A673 (cell line): ENCODE measurements around the gene MTFR2. TPM values are rescaled to one million over a fixed set of nuclear protein-coding genes. Genes with fewer than 3 reads are reported as not detected.

Source experiments
- BruUV-seq: library from RNA; stranded (reverse); fragments of 400-500 nt; replicated peaks from 2 replicates; lab custom pipeline; 2021; lab: Mats Ljungman, UMichigan
- CTCF ChIA-PET: fragments of 300-600 bp; sonication (Branson Sonifier 250); formaldehyde crosslinking; loops from one replicate; lab custom pipeline; 2022; ENCODE audit warnings: antibody characterized with exemption; lab: Charles Lee
- POLR2A ChIA-PET: fragments of 300-600 bp; sonication (Branson Sonifier 250); formaldehyde crosslinking; loops from one replicate; lab custom pipeline; 2022; ENCODE audit warnings: antibody characterized with exemption; ENCODE audit not compliant: low non-redundant PET; lab: Charles Lee
- DNase-seq: peaks from one replicate; pipeline ENCODE4 v3.0.0-alpha.2; 2015; ENCODE audit warnings: low spot score
- H3K27ac ChIP-seq: fragments of 200-600 bp; sonication (generic); 2 replicates; pipeline ENCODE4 v1.5.1; 2016; ENCODE audit warnings: mixed run types, low read depth, mild to moderate bottlenecking, mixed read lengths, antibody characterized with exemption, low read length; ENCODE audit not compliant: poor library complexity, severe bottlenecking
- H3K27me3 ChIP-seq: fragments of 200-600 bp; sonication (generic); replicated peaks from 2 replicates; pipeline ENCODE4 v1.6.1; 2017; ENCODE audit warnings: mixed run types, low read depth, mild to moderate bottlenecking, mixed read lengths, antibody characterized with exemption, low read length; ENCODE audit not compliant: insufficient read depth, poor library complexity
- H3K36me3 ChIP-seq: fragments of 200-600 bp; sonication (generic); 2 replicates; pipeline ENCODE4 v1.6.1; 2016; ENCODE audit warnings: mixed run types, mild to moderate bottlenecking, mixed read lengths, antibody characterized with exemption, low read length; ENCODE audit not compliant: insufficient read depth, poor library complexity, severe bottlenecking
- H3K4me1 ChIP-seq: fragments of 200-600 bp; sonication (generic); 2 replicates; pipeline ENCODE4 v1.6.1; 2017; ENCODE audit warnings: mixed run types, mild to moderate bottlenecking, mixed read lengths, antibody characterized with exemption, low read length; ENCODE audit not compliant: insufficient read depth, poor library complexity, severe bottlenecking
- H3K4me3 ChIP-seq: fragments of 200-600 bp; sonication (generic); 2 replicates; pipeline ENCODE4 v1.5.1; 2016; ENCODE audit warnings: low read depth, mixed run types, mild to moderate bottlenecking, mixed read lengths, low read length; ENCODE audit not compliant: poor library complexity, severe bottlenecking
- H3K9me3 ChIP-seq: fragments of 200-600 bp; sonication (generic); 2 replicates; pipeline ENCODE4 v1.6.1; 2016; ENCODE audit warnings: mixed run types, low read depth, mild to moderate bottlenecking, mixed read lengths, antibody characterized with exemption, low read length; ENCODE audit not compliant: poor library complexity, severe bottlenecking
- EZH2 ChIP-seq: fragments of 200-600 bp; sonication (generic); IDR thresholded peaks from 2 replicates; pipeline ENCODE4 v1.6.1; 2017; ENCODE audit warnings: borderline replicate concordance, low read depth, mild to moderate bottlenecking, mixed read lengths, antibody characterized with exemption, low read length; ENCODE audit not compliant: poor library complexity, severe bottlenecking
- intact Hi-C: fragments of 100-400 bp; cut with micrococcal nuclease; formaldehyde crosslinking; loops from one replicate; pipeline ENCODE4 v1.10.0; 2022; ENCODE audit not compliant: unreplicated experiment
- total RNA-seq: library from RNA; stranded (reverse); gene quantifications from 2 replicates; pipeline ENCODE4 v1.2.3, GENCODE V29; 2021
- TF ChIP-seq, protein P1 (sequence below): fragments of 300-800, 200-600 bp; sonication (generic); conservative IDR thresholded peaks from 2 replicates; pipeline ENCODE4 v1.5.1; 2017; ENCODE audit warnings: low read depth, mild to moderate bottlenecking, antibody characterized with exemption, low read length, moderate library complexity, mixed read lengths

Gene MTFR2
- total RNA-seq, 1 experiment from 2014 or later = 12.6 TPM

DNA sequence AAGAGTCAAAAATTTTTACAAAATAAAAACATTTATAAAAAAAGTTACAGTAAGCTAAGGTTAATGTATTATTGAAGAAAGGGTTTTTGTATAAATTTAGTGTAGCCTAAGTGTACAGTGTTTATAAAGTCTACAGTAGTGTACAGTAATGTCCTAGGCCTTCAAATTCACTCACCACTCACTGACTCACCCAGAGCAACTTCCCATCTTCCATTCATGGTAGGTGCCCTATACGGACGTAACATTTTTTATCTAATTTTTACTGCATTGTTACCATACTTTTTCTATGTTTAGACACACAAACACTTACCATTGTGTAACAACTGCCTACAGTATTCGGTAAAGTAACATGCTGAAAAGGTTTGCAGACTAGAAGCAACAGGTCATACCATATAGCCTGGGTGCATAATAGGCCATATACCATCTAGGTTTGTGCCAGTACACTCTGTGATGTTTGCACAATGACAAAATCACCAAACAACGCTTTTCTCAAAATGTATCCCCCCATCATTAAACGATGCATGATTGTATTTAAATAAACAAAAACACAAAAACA is 6.0 kb downstream of the MTFR2 start:
- CTCF ChIA-PET = no interaction called here
- H3K9me3 ChIP-seq = no peaks in the 10 kb centered on the region
- TF ChIP-seq EZH2 = no peak
- TF ChIP-seq, protein P1, sequence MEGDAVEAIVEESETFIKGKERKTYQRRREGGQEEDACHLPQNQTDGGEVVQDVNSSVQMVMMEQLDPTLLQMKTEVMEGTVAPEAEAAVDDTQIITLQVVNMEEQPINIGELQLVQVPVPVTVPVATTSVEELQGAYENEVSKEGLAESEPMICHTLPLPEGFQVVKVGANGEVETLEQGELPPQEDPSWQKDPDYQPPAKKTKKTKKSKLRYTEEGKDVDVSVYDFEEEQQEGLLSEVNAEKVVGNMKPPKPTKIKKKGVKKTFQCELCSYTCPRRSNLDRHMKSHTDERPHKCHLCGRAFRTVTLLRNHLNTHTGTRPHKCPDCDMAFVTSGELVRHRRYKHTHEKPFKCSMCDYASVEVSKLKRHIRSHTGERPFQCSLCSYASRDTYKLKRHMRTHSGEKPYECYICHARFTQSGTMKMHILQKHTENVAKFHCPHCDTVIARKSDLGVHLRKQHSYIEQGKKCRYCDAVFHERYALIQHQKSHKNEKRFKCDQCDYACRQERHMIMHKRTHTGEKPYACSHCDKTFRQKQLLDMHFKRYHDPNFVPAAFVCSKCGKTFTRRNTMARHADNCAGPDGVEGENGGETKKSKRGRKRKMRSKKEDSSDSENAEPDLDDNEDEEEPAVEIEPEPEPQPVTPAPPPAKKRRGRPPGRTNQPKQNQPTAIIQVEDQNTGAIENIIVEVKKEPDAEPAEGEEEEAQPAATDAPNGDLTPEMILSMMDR = no peak
- no peak for DNase-seq
- H3K4me3 ChIP-seq = no peak overlapping the region
- POLR2A ChIA-PET = interaction anchor here (0.6 kb wide), 1 partner anchor 11 kb away, joined by 4 read pairs; no protein-coding TSS in a partner anchor
- no peak overlapping the region for H3K27ac ChIP-seq
- peaks cover 10% of the 10 kb centered on the region for H3K36me3 ChIP-seq
- no peaks in the 10 kb centered on the region for H3K4me1 ChIP-seq
- no TSS peak for BruUV-seq
- no peaks in the 10 kb centered on the region for H3K27me3 ChIP-seq
- intact Hi-C loops = no loop called here

- CTCF ChIA-PET = no interaction called here
- Histone ChIP-seq H3K4me3 (no peak overlapping the region), H3K9me3 (no peaks in the 10 kb centered on the region), H3K4me1 (no peaks in the 10 kb centered on the region), H3K36me3 (peaks cover 10% of the 10 kb centered on the region), H3K27ac (no peak overlapping the region), H3K27me3 (no peaks in the 10 kb centered on the region)
- POLR2A ChIA-PET = interaction anchor here (0.7 kb wide), 1 partner anchor 643 kb away, joined by 5 read pairs; no protein-coding TSS in a partner anchor
- DNase-seq = no peak
- TF ChIP-seq, protein P1 = no peak
- TF ChIP-seq EZH2 = no peak
- BruUV-seq = no TSS peak
- intact Hi-C loops = no loop called here
Observed at GRCh38 chr6:136236466-136237293, 13.4 kb downstream of the MTFR2 start.

- TF ChIP-seq EZH2 = no peak
- TF ChIP-seq, protein P1 = no peak
- H3K27ac ChIP-seq = no peak overlapping the region
- no peaks in the 10 kb centered on the region for H3K4me1 ChIP-seq
- H3K4me3 ChIP-seq = no peak overlapping the region
- H3K9me3 ChIP-seq = no peaks in the 10 kb centered on the region
- BruUV-seq = no TSS peak
- H3K27me3 ChIP-seq = no peaks in the 10 kb centered on the region
- peaks cover 3% of the 10 kb centered on the region for H3K36me3 ChIP-seq
- no peak for DNase-seq
- ChIA-PET POLR2A (no interaction called here), CTCF (no interaction called here)
- intact Hi-C loops = no loop called here
Observed at GRCh38 chr6:136235233-136235564, 14.9 kb downstream of the MTFR2 start.
